ENCODE data around the gene ELP2. TPM values are rescaled to one million over a fixed set of nuclear protein-coding genes. Genes with fewer than 3 reads are reported as not detected.

ELP2 gene
- total and polyA plus RNA-seq, 2 of the 8 experiments (the other 6 are each of a cell fraction or from before 2014, with no cell fraction given) = 55.8 to 165 TPM

Other genes with a start within 250 kb of the ELP2 start
- gene RPRD1A, start 62.3 kb upstream of the ELP2 start, total RNA-seq (2021; fragmentation: NEBNext Ultra II Directional; extraction: Animal tissue kit (Norgen Biotek cat#: 25700)) = 102 and 106 TPM in 2 replicates
- 28.3 and 40.5 TPM in 2 replicates for gene RPRD1A, start 62.3 kb upstream of the ELP2 start, polyA plus RNA-seq (2011; rRNA removed)
- gene SLC39A6, start 559 bp upstream of the ELP2 start, total RNA-seq (2021; fragmentation: NEBNext Ultra II Directional; extraction: Animal tissue kit (Norgen Biotek cat#: 25700)) = 36.8 and 37.2 TPM in 2 replicates
- gene SLC39A6, start 559 bp upstream of the ELP2 start, polyA plus RNA-seq (2011; rRNA removed) = 28.5 and 55.4 TPM in 2 replicates
- 5.8 and 6.5 TPM in 2 replicates for gene MOCOS, start 57.6 kb downstream of the ELP2 start, total RNA-seq (2021; fragmentation: NEBNext Ultra II Directional; extraction: Animal tissue kit (Norgen Biotek cat#: 25700))
- gene MOCOS, start 57.6 kb downstream of the ELP2 start, polyA plus RNA-seq (2011; rRNA removed) = 4.7 and 4.8 TPM in 2 replicates
- gene FHOD3, start 167.8 kb downstream of the ELP2 start, total RNA-seq (2021; fragmentation: NEBNext Ultra II Directional; extraction: Animal tissue kit (Norgen Biotek cat#: 25700)) = 10.5 TPM in 2 replicates
- 7.6 and 9.7 TPM in 2 replicates for gene FHOD3, start 167.8 kb downstream of the ELP2 start, polyA plus RNA-seq (2011; rRNA removed)